NCI-H69 (cell line): ENCODE results near the gene SNRPD2.
"Not testable (repeated sequence)": the region's sequence is repeated elsewhere in the genome, so short reads cannot be mapped to it uniquely, and the experiment has no call there.

ENCODE experiments used
- DNase-seq: peaks from one replicate; lab custom pipeline; 2025; lab: John Stamatoyannopoulos, UW

The SNRPD2 gene

DNA sequence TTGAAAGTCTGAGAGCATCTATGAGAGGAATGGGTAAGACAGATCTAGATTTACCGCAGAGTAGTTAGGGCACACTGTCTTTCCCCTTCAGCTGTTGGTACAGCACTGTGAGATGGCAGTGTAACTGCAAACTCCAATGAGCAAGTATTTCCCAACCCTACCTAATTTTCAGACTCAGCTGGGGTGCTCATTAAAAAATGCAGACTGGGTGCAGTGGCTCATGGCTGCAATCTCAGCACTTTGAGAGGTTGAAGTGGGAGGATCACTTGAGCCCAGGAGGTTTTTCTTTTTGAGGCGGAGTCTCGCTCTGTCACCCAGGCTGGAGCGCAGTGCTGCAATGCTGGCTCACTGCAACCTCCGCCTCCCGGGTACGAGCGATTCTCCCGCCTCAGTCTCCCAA is 13.4 kb upstream of the SNRPD2 start:
- no peak for DNase-seq

DNA sequence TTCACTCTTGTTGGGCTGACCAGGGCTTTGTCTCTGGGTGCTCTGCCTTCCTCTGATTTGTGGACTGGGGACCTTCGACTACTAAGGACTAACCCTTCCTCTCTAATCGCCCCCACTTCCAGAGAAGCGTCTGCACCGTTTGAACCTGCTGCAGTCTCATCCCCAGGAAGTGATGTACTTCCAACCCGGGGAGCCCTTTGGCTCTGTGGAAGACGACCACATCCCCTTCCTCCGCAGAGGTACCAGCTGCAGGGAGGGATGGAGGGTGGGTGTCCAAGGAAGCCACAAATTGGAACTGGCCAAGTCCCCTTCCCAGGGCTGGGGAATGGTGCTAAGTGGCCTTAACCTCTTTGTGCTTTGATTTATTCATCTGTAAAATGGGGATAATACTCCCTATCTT is 9.9 kb upstream of the SNRPD2 start:
- DNase-seq: no peak

DNA sequence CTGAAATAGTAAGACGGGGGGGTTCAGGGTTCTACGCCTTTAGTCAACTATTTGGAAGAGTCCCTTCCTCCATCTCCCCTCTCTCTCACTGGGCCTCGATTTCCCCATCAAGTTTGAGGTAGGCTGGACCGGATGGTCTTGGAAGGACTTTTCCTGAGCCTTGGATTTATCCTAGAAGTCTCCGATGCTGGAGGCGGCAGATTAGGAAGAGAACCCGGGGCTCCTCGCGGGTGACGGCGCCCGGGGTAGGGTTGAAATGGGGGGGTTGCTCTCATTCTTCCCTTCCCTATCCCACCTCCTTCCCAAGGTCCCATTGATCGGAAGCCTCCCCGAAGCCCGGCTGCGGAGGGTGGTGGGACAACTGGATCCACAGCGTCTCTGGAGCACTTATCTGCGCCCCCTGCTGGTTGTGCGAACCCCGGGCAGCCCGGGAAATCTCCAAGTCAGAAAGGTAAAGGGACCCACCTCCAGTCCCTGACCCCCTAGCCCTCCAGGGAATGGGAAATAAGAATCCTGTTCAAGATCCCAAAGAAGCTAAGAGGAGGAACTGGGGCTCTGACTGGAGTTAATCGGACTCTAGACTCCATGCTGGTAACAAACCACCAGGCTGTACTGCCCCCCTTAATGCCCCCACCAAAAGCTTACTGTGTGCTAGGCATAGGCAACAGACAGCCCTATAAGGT is 1.5 kb upstream of the SNRPD2 start:
- DNase-seq: peak; percentile 83

GRCh38 chr19:45692187-45693105 is 693 bp upstream of the SNRPD2 start, which contains the start of gene QPCTL:
QPCTL (plus strand) TSS chr19:45692666; CDS start chr19:45692704, 38 bp downstream.
- peak; percentile 100 for DNase-seq

- no peak for DNase-seq
These were observed 4.2 kb downstream of the SNRPD2 start for GRCh38 chr19:45687599-45687998.

DNA sequence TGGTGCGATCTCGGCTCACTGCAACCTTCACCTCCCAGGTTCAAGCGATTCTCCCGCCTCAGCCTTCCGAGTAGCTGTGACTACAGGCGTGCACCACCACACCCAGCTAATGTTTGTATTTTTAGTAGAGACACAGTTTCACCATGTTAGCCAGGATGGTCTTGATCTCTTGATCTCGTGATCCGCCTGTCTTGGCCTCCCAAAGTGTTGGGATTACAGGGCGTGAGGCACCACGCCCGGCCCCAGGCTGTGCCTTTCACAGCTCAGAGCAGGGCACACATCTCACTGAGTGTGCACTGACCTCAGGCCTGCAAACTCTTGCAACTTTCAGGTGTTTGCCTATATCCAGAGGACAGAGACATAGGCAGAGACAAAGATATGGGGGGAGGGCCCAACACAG is 6.7 kb downstream of the SNRPD2 start:
- not testable (repeated sequence) for DNase-seq

- DNase-seq: no peak
These were observed 8.8 kb downstream of the SNRPD2 start for GRCh38 chr19:45682908-45683307.

DNA sequence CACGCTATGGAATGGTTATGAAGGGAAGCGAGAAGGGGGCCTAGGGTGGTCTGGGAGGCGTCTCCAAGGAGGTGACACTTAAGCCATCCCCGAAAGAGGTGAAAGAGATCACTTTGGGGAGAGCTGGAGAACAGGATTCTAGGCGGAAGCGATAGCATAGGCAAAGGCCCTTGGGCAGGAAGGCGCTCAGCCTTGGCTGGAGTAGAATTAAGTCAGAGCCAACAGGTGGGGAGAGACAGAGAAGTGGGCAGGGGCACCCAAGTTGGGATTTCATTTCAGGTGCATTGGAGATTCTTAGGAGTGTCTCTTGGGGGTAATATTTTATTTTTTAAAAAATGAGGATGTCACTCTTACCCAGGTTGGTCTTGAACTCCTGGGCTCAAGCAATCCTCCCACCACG is 9.6 kb downstream of the SNRPD2 start:
- no peak for DNase-seq

DNA sequence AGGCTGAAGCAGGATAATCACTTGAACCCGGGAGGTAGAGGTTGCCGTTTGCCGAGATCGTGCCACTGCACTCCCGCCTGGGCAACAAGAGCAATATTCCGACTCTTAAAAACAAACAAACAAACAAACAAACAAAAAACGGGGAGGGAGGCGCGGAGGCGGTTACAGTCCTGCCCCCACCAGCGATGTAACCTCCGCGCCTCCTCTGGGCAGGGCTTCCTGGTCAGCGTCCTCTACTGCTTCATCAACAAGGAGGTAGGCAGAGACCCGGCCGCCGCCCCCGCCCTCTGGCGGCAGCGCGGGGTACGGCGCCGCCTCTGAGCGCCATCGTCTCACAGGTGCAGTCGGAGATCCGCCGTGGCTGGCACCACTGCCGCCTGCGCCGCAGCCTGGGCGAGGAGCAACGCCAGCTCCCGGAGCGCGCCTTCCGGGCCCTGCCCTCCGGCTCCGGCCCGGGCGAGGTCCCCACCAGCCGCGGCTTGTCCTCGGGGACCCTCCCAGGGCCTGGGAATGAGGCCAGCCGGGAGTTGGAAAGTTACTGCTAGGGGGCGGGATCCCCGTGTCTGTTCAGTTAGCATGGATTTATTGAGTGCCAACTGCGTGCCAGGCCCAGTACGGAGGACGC is 10.2 kb downstream of the SNRPD2 start:
- peak; percentile 89 for DNase-seq

DNA sequence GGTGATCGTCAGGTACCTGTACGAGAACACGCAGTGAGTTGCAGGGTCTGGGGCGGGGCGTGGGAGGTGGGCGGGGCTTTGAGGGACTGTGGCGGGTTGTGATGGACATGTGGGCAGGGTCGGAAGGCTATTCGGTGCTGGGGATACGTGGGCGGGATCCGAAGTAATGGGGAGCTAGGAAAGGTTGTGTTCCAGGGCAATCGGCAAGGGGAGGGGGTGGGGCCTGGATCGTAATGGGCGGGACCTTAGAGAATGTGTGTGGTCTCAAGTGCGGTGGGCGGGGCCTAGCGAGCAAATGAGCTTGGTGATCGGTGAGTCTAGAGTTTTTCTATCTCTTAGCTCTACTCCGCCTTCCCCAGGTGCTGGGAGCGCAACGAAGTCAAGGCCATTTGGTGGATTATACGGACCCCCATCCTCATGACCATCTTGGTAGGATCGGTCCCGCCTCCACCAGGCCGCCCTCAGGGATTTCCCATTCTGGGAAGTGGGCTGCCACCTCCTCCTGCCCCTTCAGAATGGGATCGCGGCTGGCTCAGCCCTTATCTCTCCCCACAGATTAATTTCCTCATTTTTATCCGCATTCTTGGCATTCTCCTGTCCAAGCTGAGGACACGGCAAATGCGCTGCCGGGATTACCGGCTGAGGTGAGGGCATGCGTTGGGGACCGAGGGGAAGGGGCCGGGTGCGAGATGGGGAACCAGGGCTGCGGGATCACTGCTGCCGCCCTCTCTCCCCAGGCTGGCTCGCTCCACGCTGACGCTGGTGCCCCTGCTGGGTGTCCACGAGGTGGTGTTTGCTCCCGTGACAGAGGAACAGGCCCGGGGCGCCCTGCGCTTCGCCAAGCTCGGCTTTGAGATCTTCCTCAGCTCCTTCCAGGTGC is 14.2 kb downstream of the SNRPD2 start:
- DNase-seq: peak; percentile 93

GRCh38 chr19:45676851-45677263 is 14.9 kb downstream of the SNRPD2 start:
- peak; percentile 69 for DNase-seq

- no peak for DNase-seq
These were observed 16.8 kb downstream of the SNRPD2 start for GRCh38 chr19:45674946-45675345.

DNA sequence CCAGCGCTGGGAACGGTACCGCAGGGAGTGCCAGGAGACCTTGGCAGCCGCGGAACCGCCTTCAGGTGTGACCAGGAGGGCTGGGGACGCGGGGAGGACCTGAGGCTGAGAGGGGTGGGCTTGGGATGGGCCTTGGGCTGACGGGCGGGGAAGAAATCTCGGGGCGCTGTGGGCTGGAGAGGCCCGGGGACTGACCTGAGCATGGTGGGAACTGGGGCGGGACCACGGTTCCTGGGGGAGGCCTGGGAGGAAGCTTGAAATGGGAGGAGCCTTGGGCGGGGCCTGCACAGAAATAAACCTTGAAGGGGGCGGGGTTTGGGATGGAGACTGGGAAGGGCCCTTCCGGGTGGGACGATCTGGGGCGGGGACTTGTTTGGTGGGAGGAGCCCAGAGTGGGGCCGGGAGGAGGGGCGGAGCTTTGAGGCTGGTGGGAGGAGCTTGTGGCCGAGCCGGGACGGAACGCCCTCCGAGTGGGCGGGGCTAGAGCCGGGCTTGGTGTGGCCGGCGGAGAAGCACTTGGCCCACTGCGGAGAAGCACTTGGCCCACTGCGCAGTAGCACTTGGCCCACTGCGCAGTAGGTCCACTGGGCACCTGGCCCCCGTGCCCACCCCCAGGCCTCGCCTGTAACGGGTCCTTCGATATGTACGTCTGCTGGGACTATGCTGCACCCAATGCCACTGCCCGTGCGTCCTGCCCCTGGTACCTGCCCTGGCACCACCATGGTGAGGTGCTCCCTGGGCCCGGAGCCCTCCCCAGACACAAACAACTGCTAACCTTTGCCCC is 20.9 kb downstream of the SNRPD2 start:
- DNase-seq: peak; percentile 75

DNA sequence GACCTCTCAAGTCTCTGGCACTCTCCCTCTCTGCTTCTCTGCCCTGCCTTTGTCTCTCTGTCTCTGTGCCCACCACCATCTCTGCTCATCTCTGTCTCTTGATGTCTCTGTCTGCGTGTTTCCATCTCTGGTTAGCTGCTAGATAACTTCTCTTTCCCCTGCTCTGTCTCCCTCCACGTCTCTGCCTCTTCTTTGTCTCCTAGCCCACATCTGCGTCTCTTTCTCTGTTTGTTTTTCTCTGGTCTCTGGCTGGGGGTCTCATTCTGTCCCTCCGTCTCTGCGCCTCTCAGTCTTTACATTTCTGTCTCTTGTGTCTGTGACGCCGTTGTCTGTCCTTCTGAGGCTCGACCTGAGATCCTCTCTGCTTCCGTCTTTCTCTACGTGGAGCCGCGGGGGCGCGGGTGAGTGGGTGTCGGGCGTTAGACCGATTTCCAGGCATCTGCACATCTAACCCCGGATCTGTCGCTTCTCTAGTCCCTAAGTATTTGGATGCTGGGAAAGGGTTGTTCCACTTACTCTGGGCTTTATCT is 23.3 kb downstream of the SNRPD2 start:
- DNase-seq: peak; percentile 63

DNA sequence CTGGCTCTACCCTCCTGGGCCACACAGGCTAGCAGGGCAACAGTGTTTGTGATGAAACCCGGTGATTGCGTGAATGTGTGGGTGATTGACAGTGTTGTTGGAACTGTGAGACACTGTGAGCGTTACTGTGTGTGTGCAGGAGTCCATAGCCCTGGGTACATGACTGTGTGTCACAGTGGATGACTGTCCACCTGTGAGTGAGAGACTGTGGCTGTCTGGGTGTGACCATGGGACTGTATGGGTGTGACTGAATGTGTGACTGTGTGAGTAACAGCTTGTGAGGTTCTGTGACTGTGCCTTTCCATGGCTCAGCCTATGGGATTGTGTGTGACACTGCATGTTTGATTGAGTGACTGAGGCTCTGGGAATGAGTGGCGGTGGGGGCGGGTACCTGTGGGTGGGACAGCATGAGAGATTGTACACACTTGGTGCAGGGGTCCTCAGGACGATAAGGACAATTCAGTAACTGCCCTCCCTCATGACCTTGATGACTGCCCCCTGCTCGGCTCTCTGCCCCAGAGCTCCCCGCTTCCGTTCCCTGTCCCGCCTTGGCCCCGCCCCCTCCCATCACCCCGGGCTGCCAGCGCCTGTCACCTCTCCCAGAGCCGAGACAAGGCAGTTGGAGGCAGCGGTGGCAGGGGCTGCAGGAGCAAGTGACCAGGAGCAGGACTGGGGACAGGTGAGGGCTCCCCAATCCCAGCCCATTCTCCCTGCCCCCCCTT is 24.0 kb downstream of the SNRPD2 start, which contains the start of gene GIPR:
TSS of gene GIPR (plus strand) at position 602 of the 722 bp plus-strand sequence. CDS start 1,300 bp downstream, outside the sequence.
- peak; percentile 67 for DNase-seq

- DNase-seq: no peak
These were observed 27.2 kb downstream of the SNRPD2 start for GRCh38 chr19:45664575-45664974.

DNA sequence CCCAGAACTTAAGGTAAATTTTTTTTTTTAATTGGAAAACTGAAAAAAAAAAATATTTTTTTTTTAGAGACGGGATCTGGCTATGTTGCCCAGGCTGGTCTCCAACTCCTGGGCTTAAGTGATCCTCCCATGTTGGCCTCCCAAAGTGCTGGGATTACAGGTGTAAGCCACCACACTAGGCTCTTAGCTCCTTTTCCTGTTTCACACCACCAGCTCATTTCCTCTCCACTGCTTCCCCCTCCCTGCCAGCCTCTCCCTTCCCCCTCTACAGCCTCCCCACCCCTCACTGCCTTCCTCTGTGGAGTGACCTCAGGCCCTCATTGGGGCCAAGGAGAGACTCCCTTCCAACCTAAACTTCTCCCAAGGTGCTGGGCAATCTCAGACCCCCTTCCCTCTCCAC is 28.0 kb downstream of the SNRPD2 start:
- DNase-seq: no peak

GRCh38 chr19:45660636-45661035 is 31.1 kb downstream of the SNRPD2 start:
- no peak for DNase-seq

- no peak for DNase-seq
These were observed 32.5 kb downstream of the SNRPD2 start for GRCh38 chr19:45659096-45659729.
